ENCODE data around the gene PLSCR2.

- TF ChIP-seq ZNF274 (IDR thresholded peaks at IDR 0.05; ENCODE audit: low read depth, low read length) (no peak), YY1 (IDR thresholded peaks at IDR 0.05; ENCODE audit: insufficient read depth, insufficient read length) (no peak)
Observed at GRCh38 chr3:146502887-146503460, 33.6 kb upstream of the PLSCR2 start.

Data from NT2/D1 (cell line).